NCI-H1436 treated with DMSO at 0.1 percent for 48 hours (cell line): ENCODE measurements around the gene CRNN.

Experiments used
- DNase-seq: peaks from one replicate; lab custom pipeline; 2025; lab: John Stamatoyannopoulos, UW

Gene CRNN

GRCh38 chr1:152419917-152420316, 5.9 kb upstream of the CRNN start:
- no peak for DNase-seq

GRCh38 chr1:152415454-152416227, 1.6 kb upstream of the CRNN start:
- DNase-seq: no peak

GRCh38 chr1:152412756-152413155, 1.3 kb downstream of the CRNN start:
- no peak for DNase-seq

- DNase-seq: no peak
Observed at GRCh38 chr1:152411134-152411533, 2.9 kb downstream of the CRNN start.

GRCh38 chr1:152410599-152410998, 3.5 kb downstream of the CRNN start:
- no peak for DNase-seq

GRCh38 chr1:152410028-152410427, 4.0 kb downstream of the CRNN start:
- no peak for DNase-seq

GRCh38 chr1:152408664-152409063, 5.4 kb downstream of the CRNN start:
- no peak for DNase-seq

GRCh38 chr1:152398812-152399698, 15.0 kb downstream of the CRNN start:
- no peak for DNase-seq

- DNase-seq: no peak
Observed at GRCh38 chr1:152397474-152397873, 16.6 kb downstream of the CRNN start.

GRCh38 chr1:152394151-152394550, 19.9 kb downstream of the CRNN start:
- no peak for DNase-seq

GRCh38 chr1:152392909-152393308, 21.2 kb downstream of the CRNN start:
- no peak for DNase-seq

GRCh38 chr1:152388889-152389288, 25.2 kb downstream of the CRNN start:
- no peak for DNase-seq

GRCh38 chr1:152386940-152387339, 27.1 kb downstream of the CRNN start:
- no peak for DNase-seq

GRCh38 chr1:152380932-152381331, 33.1 kb downstream of the CRNN start:
- DNase-seq: no peak

GRCh38 chr1:152374451-152374850, 39.6 kb downstream of the CRNN start:
- no peak for DNase-seq

GRCh38 chr1:152372672-152373071, 41.4 kb downstream of the CRNN start:
- no peak for DNase-seq

GRCh38 chr1:152367436-152367835, 46.6 kb downstream of the CRNN start:
- DNase-seq: no peak

GRCh38 chr1:152359906-152360305, 54.2 kb downstream of the CRNN start, which contains the start of gene FLG2:
Gene FLG2 (minus strand): TSS chr1:152360006. CDS start chr1:152358884, 1,122 bp downstream.
- DNase-seq: no peak
